Activated effector memory CD4-positive, alpha-beta T cell treated with Interleukin-2 at 50 U/mL for 16 hours (primary cell): ENCODE measurements around the gene TMEM151A.
"Not testable (repeated sequence)": the region's sequence is repeated elsewhere in the genome, so short reads cannot be mapped to it uniquely, and the experiment has no call there.

Source experiments
- DNase-seq: peaks from one replicate; pipeline ENCODE4 v3.0.0-alpha.2; 2020

The TMEM151A gene

GRCh38 chr11:66310324-66310723, 18.6 kb downstream of the TMEM151A start:
- no peak for DNase-seq

GRCh38 chr11:66310803-66311440, 19.2 kb downstream of the TMEM151A start:
- DNase-seq, result not testable (repeated sequence)

GRCh38 chr11:66311470-66311964, 19.8 kb downstream of the TMEM151A start:
- no peak for DNase-seq

- peak; percentile 88 for DNase-seq
Measured at GRCh38 chr11:66311965-66312548, 20.4 kb downstream of the TMEM151A start.

DNA sequence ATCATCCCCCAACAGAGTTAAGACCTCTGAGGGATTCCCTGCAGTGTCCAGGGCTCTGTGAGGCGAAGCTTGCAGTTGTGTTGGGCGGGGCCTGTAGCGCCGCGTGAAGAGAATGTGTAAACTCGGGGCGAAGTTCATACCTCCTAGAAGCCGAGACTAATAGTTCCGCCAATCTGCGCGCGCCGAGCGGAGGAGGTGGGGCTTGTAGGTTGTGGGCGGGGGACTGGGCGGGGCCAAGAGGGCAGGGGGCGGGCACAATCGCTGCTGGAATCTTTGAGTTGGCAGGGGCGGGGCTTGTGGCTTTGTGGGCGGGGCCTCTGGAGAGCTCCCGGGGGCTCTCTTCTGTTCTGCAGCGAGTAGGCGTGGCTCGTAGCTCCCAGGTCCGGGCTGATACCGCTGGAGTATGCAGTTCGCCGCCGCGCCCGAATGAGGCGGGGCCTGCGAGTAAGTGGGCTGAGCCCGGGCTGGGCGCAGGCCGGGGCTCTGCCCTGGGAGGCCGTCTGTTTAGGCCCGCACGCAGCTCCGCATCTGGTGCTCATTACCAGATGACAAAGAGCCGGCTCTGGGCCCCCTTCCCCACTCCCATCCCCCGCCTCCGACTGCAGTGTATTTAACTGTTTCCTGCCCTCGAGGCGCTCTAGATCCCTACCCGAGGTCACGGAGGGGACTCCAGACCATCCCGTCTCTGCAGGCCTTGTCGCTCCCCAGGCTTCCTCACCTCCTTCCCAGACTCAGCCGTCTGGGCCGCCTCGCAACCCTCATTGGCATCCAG, 21.0 kb downstream of the TMEM151A start:
- peak; percentile 93 for DNase-seq

- no peak for DNase-seq
Measured at GRCh38 chr11:66313321-66314185, 21.9 kb downstream of the TMEM151A start.

DNA sequence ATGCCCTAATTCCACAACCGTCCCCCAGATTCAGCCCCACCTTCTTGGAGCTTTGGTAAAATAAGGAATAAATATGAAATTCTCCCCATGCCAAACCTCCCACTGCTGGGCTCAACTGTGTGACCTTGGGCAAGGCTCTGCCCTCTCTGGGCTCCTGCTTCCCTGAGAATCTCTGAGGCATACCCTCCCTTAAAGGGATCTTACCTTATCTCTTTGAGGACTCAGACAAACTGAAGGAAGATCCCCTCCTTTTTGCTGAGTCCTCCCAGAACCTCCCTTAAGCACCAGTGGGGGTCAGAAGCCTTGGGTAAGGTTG, 22.4 kb downstream of the TMEM151A start:
- DNase-seq, result no peak

- DNase-seq, result no peak
Measured at GRCh38 chr11:66314561-66315497, 23.1 kb downstream of the TMEM151A start.

DNA sequence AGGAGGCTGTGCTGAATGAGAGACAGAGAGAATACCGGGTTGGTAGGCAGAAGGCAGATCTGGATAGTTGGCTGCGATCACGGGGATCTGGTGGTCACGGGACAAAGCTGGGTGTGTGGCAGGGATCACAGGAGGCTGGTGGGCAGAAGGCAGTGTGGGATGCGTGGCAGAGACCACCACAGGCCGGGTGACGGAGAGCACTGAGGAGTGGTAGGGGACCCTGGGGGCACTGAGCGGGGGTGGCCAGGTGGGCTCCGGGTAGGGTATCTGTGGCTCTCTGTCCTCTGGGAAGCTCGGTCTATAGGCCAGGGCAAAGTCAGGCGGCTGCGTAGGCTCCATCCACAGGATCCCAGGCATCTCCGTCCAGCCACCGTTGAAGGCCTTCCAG, 23.8 kb downstream of the TMEM151A start:
- DNase-seq, result no peak

- no peak for DNase-seq
Measured at GRCh38 chr11:66315921-66316811, 24.5 kb downstream of the TMEM151A start.

DNA sequence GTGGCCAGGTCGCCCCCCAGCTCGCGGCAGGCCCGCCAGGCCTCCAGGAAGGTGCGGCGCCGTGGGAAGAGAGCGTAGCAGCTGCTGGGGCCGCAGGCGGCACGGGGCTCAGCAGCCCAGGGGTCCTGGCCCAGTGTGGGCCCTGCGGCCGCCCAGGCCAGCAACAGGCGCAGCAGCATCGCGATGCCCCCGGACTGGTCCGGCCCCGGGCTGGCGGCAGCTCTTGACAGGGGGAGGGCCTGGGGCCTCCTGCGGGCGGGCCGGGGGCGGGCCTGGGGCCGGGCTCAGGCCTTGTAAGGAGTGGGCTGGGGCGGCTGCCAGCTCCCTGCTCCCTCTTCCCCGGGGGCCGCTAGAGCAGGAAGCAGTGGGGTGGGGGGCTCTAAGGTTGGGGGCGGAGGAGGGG, 25.2 kb downstream of the TMEM151A start, which contains the start of gene CD248:
CD248 (minus strand) TSS at position 196 of the 403 bp plus-strand sequence; CDS start at position 179, 17 bp downstream.
- DNase-seq, result no peak

DNA sequence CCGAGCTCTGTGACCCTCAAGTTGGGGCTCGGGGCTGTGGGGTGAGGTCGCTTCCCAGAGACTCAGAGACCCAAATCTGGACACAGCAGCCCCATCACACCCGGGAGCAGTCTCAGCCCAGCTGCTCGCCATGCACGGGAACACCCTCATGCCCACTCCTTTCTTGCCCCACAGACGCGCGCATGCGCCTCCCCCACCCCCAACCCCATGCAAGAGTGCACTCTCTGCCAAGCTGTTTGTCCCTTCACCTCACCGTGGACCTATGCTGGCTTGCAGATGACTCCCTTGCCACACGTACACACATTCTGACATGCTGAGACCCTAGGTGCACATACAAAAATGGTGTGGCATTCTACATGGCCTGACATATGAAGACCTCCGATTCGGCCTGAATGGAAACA, 25.6 kb downstream of the TMEM151A start:
- DNase-seq, result no peak

DNA sequence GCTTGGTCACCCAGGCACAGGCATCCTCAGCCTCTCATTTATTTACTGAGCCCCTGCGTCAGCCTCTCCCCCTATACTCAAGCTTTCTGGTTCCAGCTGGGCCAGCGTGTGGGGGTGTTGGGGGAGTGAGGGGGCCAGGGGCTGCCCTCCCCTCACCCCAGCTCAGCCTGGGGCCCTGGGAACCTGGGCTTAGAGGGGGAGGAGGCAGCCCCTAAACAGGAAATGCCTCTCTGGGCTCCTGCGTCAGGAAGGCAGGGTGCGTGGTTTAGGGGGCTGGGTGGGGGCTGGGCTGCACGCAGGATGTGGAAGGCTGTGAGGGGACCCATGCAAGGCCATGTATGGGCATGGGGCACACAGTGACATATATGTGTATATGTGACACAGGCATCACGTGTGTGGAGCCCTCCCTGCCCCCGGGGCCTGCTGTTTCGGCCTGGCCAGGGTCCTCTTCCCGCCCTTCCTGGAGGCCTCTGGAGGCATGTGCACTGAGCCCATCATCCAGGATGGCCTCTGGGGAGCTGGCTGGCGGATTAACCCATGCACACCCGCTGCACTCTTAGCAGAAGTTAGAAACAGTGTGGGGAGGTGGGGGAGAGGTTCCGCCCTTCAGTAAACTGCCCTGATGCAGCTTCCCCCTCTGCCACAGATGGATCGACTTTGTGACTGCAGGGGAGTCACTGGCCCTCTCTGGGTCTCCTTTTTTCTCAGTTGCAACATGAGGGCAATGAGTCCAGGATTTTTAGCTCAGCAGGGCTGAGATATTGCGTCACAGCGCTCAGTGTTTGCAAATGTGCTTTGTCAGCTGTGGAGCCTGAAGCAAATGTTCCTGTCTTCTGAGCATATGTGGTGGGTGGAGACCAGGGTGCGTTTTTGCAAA, 26.3 kb downstream of the TMEM151A start:
- no peak for DNase-seq

DNA sequence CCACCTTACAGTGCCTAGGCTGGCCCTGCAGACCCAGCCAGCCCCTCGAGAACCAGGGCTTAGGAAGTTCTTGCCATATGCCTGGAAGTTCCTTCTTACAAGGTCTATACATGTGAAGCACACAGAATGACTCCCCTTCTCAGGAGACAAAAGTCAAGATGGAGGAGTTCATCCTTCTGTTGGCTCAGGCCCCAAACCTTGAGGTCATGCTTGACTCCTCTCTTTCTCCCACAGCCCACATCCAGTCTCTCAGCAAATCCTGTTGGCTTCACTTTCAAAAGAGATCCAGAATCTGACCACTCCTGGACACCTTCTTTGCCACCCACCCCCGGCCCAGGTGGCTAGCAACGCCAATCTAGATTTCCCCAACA, 26.9 kb downstream of the TMEM151A start:
- DNase-seq, result no peak

- DNase-seq, result not testable (repeated sequence)
Measured at GRCh38 chr11:66320289-66320688, 28.6 kb downstream of the TMEM151A start.

GRCh38 chr11:66320748-66321147, 29.1 kb downstream of the TMEM151A start:
- not testable (repeated sequence) for DNase-seq

- DNase-seq, result no peak
Measured at GRCh38 chr11:66321606-66322005, 29.9 kb downstream of the TMEM151A start.

- DNase-seq, result no peak
Measured at GRCh38 chr11:66322732-66323427, 31.2 kb downstream of the TMEM151A start.

DNA sequence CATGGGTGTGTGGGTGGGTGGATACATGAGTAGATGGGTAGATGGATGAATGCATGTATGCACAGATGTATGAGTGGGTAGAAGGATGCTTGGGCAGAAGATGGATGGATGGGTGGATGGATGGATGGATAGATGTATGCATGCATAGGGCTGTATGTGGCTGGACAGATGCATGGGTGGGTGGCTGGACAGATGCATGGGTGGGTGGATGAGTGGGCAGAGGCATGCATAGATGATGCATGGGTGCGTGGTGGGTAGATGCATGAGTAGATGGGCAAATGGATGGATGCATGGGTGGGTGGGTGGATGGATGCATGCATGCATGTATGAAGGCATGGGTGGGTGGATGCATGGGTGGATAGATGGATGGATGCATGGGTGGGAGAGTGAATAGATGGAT, 32.0 kb downstream of the TMEM151A start:
- no peak for DNase-seq
